Effector memory CD8-positive, alpha-beta T cell (primary cell): Measurements from ENCODE around the gene PDZK1IP1.

Source experiments
- ATAC-seq: fragments of 150-1000 bp; cut with Tn5 transposase; replicated peaks from 2 replicates; pipeline ENCODE4 v1.10.0; 2021; ENCODE audit warnings: mild to moderate bottlenecking, moderate library complexity
- DNase-seq, 3 experiments: peaks; one replicate each; pipeline ENCODE4 v3.0.0; 2021
- H3K27ac Mint-ChIP-seq, 2 donors: one replicate each; pipeline ENCODE4 v1.8.0; 2022; ENCODE audit warnings: mild to moderate bottlenecking in 2 of 2, mixed read lengths in 2 of 2, moderate library complexity in 2 of 2
- H3K27me3 Mint-ChIP-seq, 2 donors: one replicate each; pipeline ENCODE4 v1.8.0; 2022; ENCODE audit warnings: mixed read lengths in 2 of 2
- H3K36me3 Mint-ChIP-seq: one replicate; pipeline ENCODE4 v1.8.0; 2022; ENCODE audit warnings: mild to moderate bottlenecking, moderate library complexity, mixed read lengths; ENCODE audit not compliant: insufficient read depth
- H3K4me1 Mint-ChIP-seq, 2 donors: one replicate each; pipeline ENCODE4 v1.8.0; 2022; ENCODE audit warnings: low read depth in 2 of 2, mixed read lengths in 2 of 2
- H3K4me3 Mint-ChIP-seq, 2 donors: one replicate each; pipeline ENCODE4 v1.8.0; 2022; ENCODE audit warnings: mild to moderate bottlenecking in 2 of 2, mixed read lengths in 2 of 2, moderate library complexity in 2 of 2
- H3K9me3 Mint-ChIP-seq, 2 donors: one replicate each; pipeline ENCODE4 v1.8.0; 2022; ENCODE audit warnings: mixed read lengths in 2 of 2

The PDZK1IP1 gene

GRCh38 chr1:47227341-47228232, 37.8 kb upstream of the PDZK1IP1 start:
- Mint-ChIP-seq H3K27me3 (peaks cover 0 to 67% of the 10 kb centered on the region in 2 donors), H3K36me3 (no peaks in the 10 kb centered on the region), H3K4me1 (peaks cover 28 to 31% of the 10 kb centered on the region in 2 donors), H3K27ac (no peak overlapping the region), H3K4me3 (no peak overlapping the region), H3K9me3 (no peaks in the 10 kb centered on the region)
- no peak for ATAC-seq
- no peak for DNase-seq

DNA sequence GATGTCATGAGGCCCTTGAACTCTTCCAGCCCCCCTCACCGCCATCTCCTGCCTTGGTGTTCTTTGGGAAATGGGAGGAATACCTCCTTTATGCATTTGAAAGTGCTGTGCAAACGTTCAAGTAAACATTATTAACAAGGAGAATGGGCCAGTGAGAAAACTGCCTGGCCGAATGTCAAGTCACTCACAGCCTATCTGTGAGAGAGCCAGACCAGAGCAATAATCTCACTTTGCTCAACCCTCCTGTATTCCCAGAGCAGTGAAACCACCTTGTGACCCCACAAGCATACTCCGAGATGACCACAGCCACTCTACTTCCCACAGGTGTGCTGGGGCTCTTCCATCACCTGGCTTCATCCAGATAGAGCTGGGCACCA, 37.0 kb upstream of the PDZK1IP1 start:
- Mint-ChIP-seq H3K36me3 (no peaks in the 10 kb centered on the region), H3K27me3 (peaks cover 0 to 62% of the 10 kb centered on the region in 2 donors), H3K27ac (no peak overlapping the region), H3K4me3 (no peak overlapping the region), H3K4me1 (peaks cover 24 to 26% of the 10 kb centered on the region in 2 donors), H3K9me3 (no peaks in the 10 kb centered on the region)
- DNase-seq (no peak), ATAC-seq (no peak)

DNA sequence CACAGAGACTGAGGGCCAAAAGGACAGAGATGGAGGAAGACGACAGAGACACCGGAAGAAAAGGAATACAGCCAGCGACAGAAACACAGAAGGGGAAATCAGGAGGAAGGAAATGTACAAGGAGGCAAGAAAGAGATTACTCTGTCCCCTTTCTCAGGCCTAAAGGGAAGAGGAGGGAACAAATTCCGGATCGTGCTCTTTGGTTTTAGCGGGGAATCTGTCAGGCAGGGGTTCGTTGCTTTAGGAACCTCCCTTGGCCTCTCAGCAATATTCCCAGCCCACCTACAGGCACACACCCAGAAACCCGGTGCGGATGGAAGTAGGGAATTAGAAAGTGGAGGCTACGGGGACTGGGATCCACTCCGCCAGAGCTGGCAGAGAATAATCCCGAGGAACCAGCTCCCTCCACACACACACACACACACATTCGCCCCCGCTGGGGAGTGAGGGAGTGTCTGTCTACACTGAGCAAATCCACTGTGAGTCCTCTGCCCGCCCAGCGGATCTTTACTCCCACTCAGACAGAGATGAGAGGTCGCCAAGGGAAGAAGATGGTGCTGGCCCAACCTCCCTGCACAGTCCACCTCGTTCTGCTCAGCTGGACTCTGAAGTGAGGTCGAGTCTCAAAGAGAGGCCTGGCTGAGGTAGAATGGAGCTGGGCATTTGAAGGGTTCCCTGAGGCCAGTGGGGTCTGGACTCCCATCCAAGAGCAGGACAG, 36.4 kb upstream of the PDZK1IP1 start:
- Mint-ChIP-seq H3K4me1 (peaks cover 19 to 22% of the 10 kb centered on the region in 2 donors), H3K27ac (no peak overlapping the region), H3K27me3 (peaks cover 0 to 62% of the 10 kb centered on the region in 2 donors), H3K9me3 (no peaks in the 10 kb centered on the region), H3K4me3 (peak overlapping the region; percentile 22 to 62), H3K36me3 (no peaks in the 10 kb centered on the region)
- DNase-seq (no peak), ATAC-seq (no peak)

DNA sequence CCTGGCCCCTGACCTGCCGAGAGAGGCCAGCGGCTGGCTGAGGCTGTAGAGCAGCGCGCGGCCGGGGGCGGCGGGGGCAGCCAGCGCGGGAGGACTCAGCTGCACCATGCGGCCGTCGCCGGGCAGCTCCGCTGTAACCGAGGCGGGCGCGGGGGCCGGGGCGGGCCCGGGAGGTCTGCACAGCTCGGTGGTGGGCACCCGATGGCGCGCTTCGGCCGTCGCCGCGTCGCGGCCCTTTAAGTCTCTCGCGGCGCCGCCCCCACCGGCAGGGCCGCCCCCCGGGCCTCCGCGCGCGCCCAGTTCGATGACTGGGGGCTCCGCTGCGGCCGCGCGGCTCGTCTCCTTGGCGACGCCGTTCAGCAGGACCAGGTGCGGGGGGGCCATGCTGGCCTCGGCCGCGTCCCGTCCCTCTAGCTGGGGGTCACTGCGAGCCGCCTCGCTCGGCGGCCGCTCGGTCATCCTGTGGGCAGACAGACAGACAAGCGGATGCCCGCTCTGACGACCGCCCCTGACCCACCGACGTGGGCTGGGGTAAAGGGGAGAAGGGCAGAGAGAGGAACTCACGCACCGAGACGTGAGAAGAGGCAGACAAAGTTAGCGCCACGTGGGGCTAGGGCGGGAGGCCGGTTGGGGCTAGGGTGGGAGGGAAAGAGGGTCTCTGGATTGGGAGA, 35.7 kb upstream of the PDZK1IP1 start:
- Mint-ChIP-seq H3K27me3 (peaks cover 0 to 63% of the 10 kb centered on the region in 2 donors), H3K4me3 (peak overlapping the region; percentile 22 to 62), H3K36me3 (no peaks in the 10 kb centered on the region), H3K27ac (no peak overlapping the region), H3K4me1 (peaks cover 17 to 18% of the 10 kb centered on the region in 2 donors), H3K9me3 (no peaks in the 10 kb centered on the region)
- DNase-seq (no peak), ATAC-seq (no peak)

GRCh38 chr1:47224676-47225399, 35.0 kb upstream of the PDZK1IP1 start:
- no peak overlapping the region for H3K4me3 Mint-ChIP-seq
- peaks cover 10% of the 10 kb centered on the region in 2 donors for H3K4me1 Mint-ChIP-seq
- DNase-seq = no peak
- H3K36me3 Mint-ChIP-seq = no peaks in the 10 kb centered on the region
- no peaks in the 10 kb centered on the region for H3K9me3 Mint-ChIP-seq
- peaks cover 0 to 57% of the 10 kb centered on the region in 2 donors for H3K27me3 Mint-ChIP-seq
- peak; percentile 12 for ATAC-seq
- no peak overlapping the region for H3K27ac Mint-ChIP-seq

- no peaks in the 10 kb centered on the region for H3K36me3 Mint-ChIP-seq
- no peaks in the 10 kb centered on the region for H3K9me3 Mint-ChIP-seq
- ATAC-seq (no peak), DNase-seq (no peak)
- H3K4me1 Mint-ChIP-seq = peaks cover 5% of the 10 kb centered on the region in 2 donors
- H3K4me3 Mint-ChIP-seq = no peak overlapping the region
- peaks cover 0 to 50% of the 10 kb centered on the region in 2 donors for H3K27me3 Mint-ChIP-seq
- H3K27ac Mint-ChIP-seq = no peak overlapping the region
These were observed 34.3 kb upstream of the PDZK1IP1 start for GRCh38 chr1:47223921-47224675.

DNA sequence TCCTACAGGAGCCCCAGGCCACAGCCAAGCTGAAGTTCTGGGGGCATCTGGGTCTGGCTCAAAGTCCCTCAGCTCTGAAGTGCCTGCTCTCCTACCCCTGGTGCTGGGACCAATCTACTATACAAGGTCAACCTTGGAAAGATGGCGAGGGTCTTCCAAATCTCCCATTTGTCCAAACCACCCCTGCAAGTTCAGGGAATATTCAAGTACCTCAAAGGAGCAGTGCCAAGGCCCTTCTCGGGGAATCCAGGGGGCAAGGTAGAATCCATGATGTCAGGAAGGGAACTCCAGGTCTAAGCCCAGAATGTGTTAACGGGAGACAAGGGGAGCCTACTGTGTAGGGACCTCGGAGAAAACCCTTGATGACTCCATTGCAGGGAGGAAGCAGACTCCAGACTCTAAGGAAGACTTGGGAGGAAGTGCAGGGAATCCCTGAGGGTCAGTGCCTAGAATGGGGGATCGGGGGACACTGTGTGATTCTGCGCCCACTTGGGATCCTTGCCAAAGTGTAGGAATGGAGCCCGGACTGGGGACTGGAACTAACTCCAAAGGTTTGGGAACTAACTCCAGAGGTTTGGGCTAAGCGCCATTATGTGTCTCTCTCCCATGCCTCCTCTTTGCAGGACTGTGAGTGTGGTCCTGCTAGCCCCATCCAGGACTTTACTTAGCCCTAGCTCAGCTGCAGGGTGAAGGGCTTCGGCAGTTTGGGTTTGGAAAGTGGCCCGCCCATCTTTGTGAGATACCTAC, 33.5 kb upstream of the PDZK1IP1 start:
- peaks cover 5% of the 10 kb centered on the region in 2 donors for H3K4me1 Mint-ChIP-seq
- no peak overlapping the region for H3K27ac Mint-ChIP-seq
- DNase-seq (no peak), ATAC-seq (no peak)
- H3K36me3 Mint-ChIP-seq = no peaks in the 10 kb centered on the region
- H3K4me3 Mint-ChIP-seq = no peak overlapping the region
- H3K9me3 Mint-ChIP-seq = no peaks in the 10 kb centered on the region
- peaks cover 0 to 43% of the 10 kb centered on the region in 2 donors for H3K27me3 Mint-ChIP-seq

GRCh38 chr1:47222476-47222875, 32.6 kb upstream of the PDZK1IP1 start:
- H3K27ac Mint-ChIP-seq = no peak overlapping the region
- H3K4me3 Mint-ChIP-seq = no peak overlapping the region
- ATAC-seq (no peak), DNase-seq (no peak)
- no peaks in the 10 kb centered on the region for H3K9me3 Mint-ChIP-seq
- H3K4me1 Mint-ChIP-seq = peaks cover 5% of the 10 kb centered on the region in 2 donors
- H3K36me3 Mint-ChIP-seq = no peaks in the 10 kb centered on the region
- peaks cover 0 to 35% of the 10 kb centered on the region in 2 donors for H3K27me3 Mint-ChIP-seq

- Mint-ChIP-seq H3K27ac (no peak overlapping the region), H3K36me3 (no peaks in the 10 kb centered on the region), H3K4me1 (no peaks in the 10 kb centered on the region), H3K9me3 (no peaks in the 10 kb centered on the region), H3K27me3 (peaks cover 0 to 16% of the 10 kb centered on the region in 2 donors), H3K4me3 (no peak overlapping the region)
- DNase-seq (no peak), ATAC-seq (no peak)
These were observed 29.9 kb upstream of the PDZK1IP1 start for GRCh38 chr1:47219590-47220220.

DNA sequence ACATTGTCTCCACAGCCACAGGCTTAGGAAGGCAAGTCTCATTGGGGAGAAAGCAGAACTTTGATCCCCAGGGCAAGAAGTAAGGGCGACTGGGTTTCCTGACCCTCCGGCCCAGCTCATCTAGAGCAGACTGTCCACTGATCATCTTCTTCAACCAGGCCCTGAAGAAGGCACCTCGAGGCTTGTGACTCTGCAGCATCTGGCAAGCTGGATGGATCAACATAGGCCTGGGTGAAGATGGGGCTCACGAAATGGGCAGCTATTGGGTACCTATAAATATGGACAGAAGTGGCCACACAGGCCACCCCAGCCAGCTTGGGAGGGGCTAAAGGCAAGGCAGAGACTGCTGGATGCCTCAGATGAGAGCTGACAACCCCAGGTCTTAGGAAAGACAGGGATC, 29.2 kb upstream of the PDZK1IP1 start:
- no peaks in the 10 kb centered on the region for H3K9me3 Mint-ChIP-seq
- ATAC-seq (no peak), DNase-seq (no peak)
- no peak overlapping the region for H3K4me3 Mint-ChIP-seq
- no peaks in the 10 kb centered on the region for H3K4me1 Mint-ChIP-seq
- no peaks in the 10 kb centered on the region for H3K36me3 Mint-ChIP-seq
- peaks cover 0 to 16% of the 10 kb centered on the region in 2 donors for H3K27me3 Mint-ChIP-seq
- H3K27ac Mint-ChIP-seq = no peak overlapping the region

GRCh38 chr1:47216278-47217059, 26.6 kb upstream of the PDZK1IP1 start:
- DNase-seq (no peak), ATAC-seq (no peak)
- H3K36me3 Mint-ChIP-seq = no peaks in the 10 kb centered on the region
- peaks cover 0 to 11% of the 10 kb centered on the region in 2 donors for H3K27me3 Mint-ChIP-seq
- no peak overlapping the region for H3K27ac Mint-ChIP-seq
- no peaks in the 10 kb centered on the region for H3K4me1 Mint-ChIP-seq
- H3K9me3 Mint-ChIP-seq = no peaks in the 10 kb centered on the region
- no peak overlapping the region for H3K4me3 Mint-ChIP-seq
